OCI-LY3 (cell line): ENCODE data around the gene LIN28B.

Source experiments
- H2AFZ ChIP-seq: fragments of 200-600, 300-600 bp; shearing (Covaris generic); 2 replicates; pipeline ENCODE4 v1.6.0; 2014; ENCODE audit warnings: antibody characterized with exemption, low read depth, low read length
- H3K27ac ChIP-seq: fragments of 200-600, 300-600 bp; sonication (generic); 2 replicates; pipeline ENCODE4 v1.5.1; 2014; ENCODE audit warnings: mild to moderate bottlenecking, low read length, moderate library complexity, mixed read lengths
- H3K27me3 ChIP-seq: fragments of 200-600, 300-600 bp; sonication (generic); 2 replicates; pipeline ENCODE4 v1.6.1; 2014; ENCODE audit warnings: low read depth, low read length, mixed read lengths
- H3K36me3 ChIP-seq: fragments of 200-600, 300-600 bp; sonication (generic); replicated peaks from 2 replicates; pipeline ENCODE3; 2014; ENCODE audit warnings: low read depth, low read length, mixed read lengths
- H3K4me1 ChIP-seq: fragments of 300-600, 200-600 bp; sonication (generic); 2 replicates; pipeline ENCODE4 v1.6.1; 2014; ENCODE audit warnings: low read length, mixed read lengths
- H3K4me2 ChIP-seq: fragments of 200-600, 300-600 bp; sonication (generic); 2 replicates; pipeline ENCODE4 v1.6.1; 2014; ENCODE audit warnings: low read length, mixed read lengths
- H3K4me3 ChIP-seq: fragments of 300-600, 200-600 bp; sonication (generic); 2 replicates; pipeline ENCODE4 v1.5.1; 2014; ENCODE audit warnings: antibody characterized with exemption, mild to moderate bottlenecking, low read length, moderate library complexity
- H3K79me2 ChIP-seq: fragments of 300-600, 200-600 bp; shearing (Covaris generic); 2 replicates; pipeline ENCODE4 v1.6.1; 2014; ENCODE audit warnings: mild to moderate bottlenecking, low read length, mixed read lengths
- H3K9ac ChIP-seq: fragments of 300-600, 200-600 bp; shearing (Covaris generic); 2 replicates; pipeline ENCODE4 v1.6.0; 2014; ENCODE audit warnings: mild to moderate bottlenecking, low read length, moderate library complexity
- H3K9me3 ChIP-seq: fragments of 200-600, 300-600 bp; shearing (Covaris generic); 2 replicates; pipeline ENCODE4 v1.6.1; 2014; ENCODE audit warnings: low read length, mixed read lengths; ENCODE audit not compliant: insufficient read depth
- H4K20me1 ChIP-seq: fragments of 200-600, 300-600 bp; sonication (generic); 2 replicates; pipeline ENCODE4 v1.6.1; 2016; ENCODE audit warnings: low read length, mixed read lengths; ENCODE audit not compliant: insufficient read depth
- CTCF ChIP-seq: fragments of 200-600, 300-600 bp; sonication (generic); IDR thresholded peaks from 2 replicates; pipeline ENCODE4 v1.5.1; 2014; ENCODE audit warnings: antibody characterized with exemption, low read length, low read depth
- EZH2phosphoT487 ChIP-seq: fragments of 200-600 bp; shearing (Covaris generic); IDR thresholded peaks from 2 replicates; pipeline ENCODE4 v1.6.1; 2018; ENCODE audit warnings: antibody characterized with exemption, mixed run types, low read depth

Gene LIN28B

GRCh38 chr6:104940238-104940892, 16.5 kb upstream of the LIN28B start:
- H3K9ac ChIP-seq, result no peak overlapping the region

GRCh38 chr6:104940893-104941728, 15.8 kb upstream of the LIN28B start:
- Histone ChIP-seq H3K9me3 (no peaks in the 10 kb centered on the region), H3K79me2 (no peaks in the 10 kb centered on the region), H3K4me3 (no peak overlapping the region), H2AFZ (no peak overlapping the region), H3K27ac (no peak overlapping the region), H3K9ac (no peak overlapping the region), H4K20me1 (no peaks in the 10 kb centered on the region), H3K27me3 (no peaks in the 10 kb centered on the region), H3K4me2 (no peak overlapping the region), H3K36me3 (no peaks in the 10 kb centered on the region), H3K4me1 (no peaks in the 10 kb centered on the region)
- TF ChIP-seq EZH2phosphoT487 (no peak), CTCF (no peak)

More at GRCh38 chr6:104940238-104940892, 16.5 kb upstream of the LIN28B start:
- Histone ChIP-seq H2AFZ (no peak overlapping the region), H3K36me3 (no peaks in the 10 kb centered on the region), H3K9me3 (no peaks in the 10 kb centered on the region), H3K27me3 (no peaks in the 10 kb centered on the region), H3K4me3 (no peak overlapping the region), H3K27ac (no peak overlapping the region), H3K4me1 (no peaks in the 10 kb centered on the region), H3K4me2 (no peak overlapping the region), H4K20me1 (no peaks in the 10 kb centered on the region), H3K79me2 (no peaks in the 10 kb centered on the region)
- TF ChIP-seq EZH2phosphoT487 (no peak), CTCF (no peak)

- TF ChIP-seq CTCF (no peak), EZH2phosphoT487 (no peak)
- H4K20me1 ChIP-seq, result no peaks in the 10 kb centered on the region
- H3K4me2 ChIP-seq, result no peak overlapping the region
- no peaks in the 10 kb centered on the region for H3K4me1 ChIP-seq
- H3K79me2 ChIP-seq, result no peaks in the 10 kb centered on the region
- H3K4me3 ChIP-seq, result no peak overlapping the region
- no peaks in the 10 kb centered on the region for H3K9me3 ChIP-seq
- no peaks in the 10 kb centered on the region for H3K27me3 ChIP-seq
- H2AFZ ChIP-seq, result no peak overlapping the region
- no peak overlapping the region for H3K27ac ChIP-seq
- no peak overlapping the region for H3K9ac ChIP-seq
- no peaks in the 10 kb centered on the region for H3K36me3 ChIP-seq
These were observed 15.2 kb upstream of the LIN28B start for GRCh38 chr6:104941729-104942091.

- Histone ChIP-seq H3K27me3 (no peaks in the 10 kb centered on the region), H3K4me1 (no peaks in the 10 kb centered on the region), H3K9ac (no peak overlapping the region), H3K27ac (no peak overlapping the region), H3K36me3 (no peaks in the 10 kb centered on the region), H3K9me3 (no peaks in the 10 kb centered on the region), H2AFZ (no peak overlapping the region), H3K4me3 (no peak overlapping the region), H3K4me2 (no peak overlapping the region), H3K79me2 (no peaks in the 10 kb centered on the region), H4K20me1 (no peaks in the 10 kb centered on the region)
- TF ChIP-seq CTCF (no peak), EZH2phosphoT487 (no peak)
These were observed 13.1 kb upstream of the LIN28B start for GRCh38 chr6:104943781-104944180.
